NCI-H2227 (cell line): Measurements from ENCODE around the gene BEST2.

Source experiments
- DNase-seq: peaks from one replicate; lab custom pipeline; 2025; ENCODE audit not compliant: unreplicated experiment; lab: John Stamatoyannopoulos, UW

The BEST2 gene

DNA sequence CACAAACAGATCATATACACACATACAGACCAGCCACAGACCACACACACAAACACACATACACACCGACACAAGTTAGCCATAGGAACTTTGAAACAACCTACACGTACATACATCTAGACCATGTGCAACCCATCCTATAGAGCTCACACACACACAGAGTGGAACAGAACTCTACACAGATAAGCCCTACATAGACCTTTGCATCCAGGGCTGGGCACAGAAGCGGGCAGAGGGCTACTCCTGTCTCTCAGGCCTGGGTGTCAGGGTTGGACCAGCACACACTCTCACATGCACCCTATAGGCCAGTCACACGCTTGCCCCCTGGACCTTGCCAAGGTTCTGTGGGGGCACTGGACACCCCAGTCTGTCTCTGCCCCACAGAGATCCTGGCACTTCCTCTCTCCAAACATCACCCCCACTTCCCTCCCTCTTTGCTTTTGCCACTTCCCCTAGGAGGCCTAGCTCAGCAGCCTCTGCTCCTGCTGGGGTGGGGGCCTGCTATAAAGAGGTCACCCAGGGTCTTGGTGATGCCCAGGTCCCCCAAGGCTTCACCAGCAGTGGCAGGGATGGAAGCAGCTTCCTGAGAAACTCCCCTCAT is 33.9 kb downstream of the BEST2 start:
- DNase-seq: no peak

DNA sequence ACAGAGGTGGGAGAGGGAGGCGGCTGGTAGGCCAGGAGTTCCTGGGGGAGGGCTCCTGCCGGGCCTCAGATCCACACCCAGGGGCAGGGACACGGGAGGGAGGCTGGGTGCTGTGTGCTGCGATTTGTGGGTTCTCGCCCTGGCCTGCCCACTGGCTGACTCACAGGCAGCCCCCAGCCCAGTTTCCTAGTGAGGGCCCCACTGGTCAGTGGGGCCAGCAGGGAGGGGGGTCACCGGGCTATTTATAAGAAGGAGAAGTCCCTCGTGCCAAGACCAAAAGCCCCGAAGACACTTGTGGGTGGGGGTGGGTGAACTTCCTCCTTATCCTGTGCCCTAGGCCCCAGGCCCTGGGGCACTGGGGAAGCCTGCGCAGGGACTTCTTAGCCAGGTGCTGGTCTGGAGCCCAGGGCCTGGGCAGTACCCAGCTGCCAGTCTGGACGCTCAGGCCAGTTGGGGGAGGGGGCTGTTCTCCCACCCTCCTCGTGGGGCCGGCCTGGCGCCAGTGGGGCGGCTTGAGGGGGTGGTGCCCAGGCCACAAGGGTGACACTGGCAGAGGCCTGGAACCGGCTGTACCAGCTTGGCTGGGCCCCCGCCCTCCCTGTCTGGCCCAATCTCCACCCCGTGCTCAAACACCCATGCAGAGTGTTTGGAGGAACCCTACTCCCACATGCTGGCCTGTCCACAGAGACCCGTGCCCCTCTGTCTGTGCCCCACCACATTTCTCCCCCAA is 34.7 kb downstream of the BEST2 start:
- no peak for DNase-seq

DNA sequence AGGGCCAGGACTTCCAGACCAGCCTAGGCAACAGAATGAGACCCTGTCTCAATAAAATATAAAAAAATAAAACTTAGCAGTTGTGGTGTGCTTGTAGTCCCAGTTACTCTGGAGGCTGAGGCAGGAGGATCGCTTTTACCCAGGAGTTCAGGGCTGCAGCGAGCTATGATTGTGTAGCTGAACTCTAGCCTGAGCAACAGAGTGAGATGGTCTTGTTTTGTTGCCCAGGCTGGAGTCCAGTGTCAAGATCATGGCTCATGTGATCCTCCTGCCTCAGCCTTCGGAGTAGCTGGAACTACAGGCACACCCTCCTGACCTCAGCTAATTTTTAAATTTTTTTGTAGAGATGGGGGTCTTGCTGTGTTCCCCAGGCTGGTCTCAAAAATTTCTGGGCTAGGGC is 35.4 kb downstream of the BEST2 start:
- no peak for DNase-seq

DNA sequence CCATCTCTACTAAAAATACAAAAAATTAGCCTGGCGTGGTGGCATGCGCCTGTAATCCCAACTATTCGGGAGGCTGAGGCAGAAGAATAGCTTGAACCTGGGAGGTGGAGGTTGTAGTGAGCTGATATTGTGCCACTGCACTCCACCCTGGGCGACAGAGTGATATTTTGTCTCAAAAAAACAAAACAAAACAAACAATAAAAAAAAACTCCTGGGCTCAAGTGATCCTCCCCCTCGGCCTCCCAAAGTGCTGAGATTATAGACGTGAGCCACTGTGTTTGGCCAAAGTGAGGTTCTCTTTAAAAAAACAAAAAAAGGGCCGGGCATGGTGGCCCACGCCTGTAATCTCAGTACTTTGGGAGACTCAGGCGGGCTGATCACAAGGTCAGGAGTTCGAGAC is 35.9 kb downstream of the BEST2 start:
- DNase-seq: no peak

DNA sequence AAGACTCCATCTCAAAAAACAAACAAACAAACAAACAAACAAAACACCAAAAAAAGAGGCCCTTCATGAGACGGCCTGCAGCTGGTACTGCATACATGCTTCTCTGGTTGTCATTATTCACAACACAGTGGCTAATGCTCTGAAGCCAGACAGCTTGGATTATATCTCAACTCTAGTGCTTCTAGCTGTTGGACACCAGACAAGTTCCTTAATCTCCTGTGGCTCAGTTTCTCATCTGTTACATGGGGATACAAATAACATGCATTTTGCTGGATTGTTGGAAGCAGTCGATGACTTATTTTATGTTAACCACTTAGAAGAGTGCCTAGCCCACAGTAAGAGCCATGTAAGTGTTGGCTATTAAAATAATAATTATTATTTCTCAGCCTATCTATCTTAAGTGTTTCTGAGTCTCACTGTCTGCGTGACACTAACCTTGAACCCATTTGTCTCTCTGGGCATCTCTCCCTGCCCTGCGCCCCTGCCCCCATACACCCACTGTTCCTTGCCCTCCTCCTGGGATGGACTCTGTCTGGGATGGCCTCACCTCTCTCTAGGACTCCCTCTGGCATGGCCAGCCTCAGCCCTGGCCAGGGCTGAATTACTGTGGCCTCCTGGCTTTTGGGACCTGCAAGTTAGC is 36.6 kb downstream of the BEST2 start:
- DNase-seq: no peak

DNA sequence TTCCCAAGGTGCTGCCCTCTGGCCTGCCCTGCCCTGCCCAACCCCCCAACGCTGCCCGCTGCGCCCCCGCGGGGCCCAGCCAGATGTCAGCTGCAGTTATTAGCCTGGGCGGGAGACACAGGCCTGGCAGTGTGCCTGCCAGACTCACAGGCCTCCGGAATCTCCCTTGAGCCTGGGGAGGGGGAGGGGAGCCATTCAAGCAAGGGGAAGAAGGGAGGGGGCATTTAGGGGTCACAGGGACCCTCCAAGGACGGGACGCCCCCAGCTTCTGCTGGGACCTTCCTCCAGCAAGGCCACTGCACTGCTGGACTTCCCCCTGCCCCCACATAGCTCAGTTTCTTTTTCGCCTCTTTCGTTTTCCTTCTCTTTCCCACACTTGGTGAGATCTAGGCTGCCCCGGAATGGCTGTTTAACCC is 37.1 kb downstream of the BEST2 start:
- DNase-seq: peak; percentile 43

DNA sequence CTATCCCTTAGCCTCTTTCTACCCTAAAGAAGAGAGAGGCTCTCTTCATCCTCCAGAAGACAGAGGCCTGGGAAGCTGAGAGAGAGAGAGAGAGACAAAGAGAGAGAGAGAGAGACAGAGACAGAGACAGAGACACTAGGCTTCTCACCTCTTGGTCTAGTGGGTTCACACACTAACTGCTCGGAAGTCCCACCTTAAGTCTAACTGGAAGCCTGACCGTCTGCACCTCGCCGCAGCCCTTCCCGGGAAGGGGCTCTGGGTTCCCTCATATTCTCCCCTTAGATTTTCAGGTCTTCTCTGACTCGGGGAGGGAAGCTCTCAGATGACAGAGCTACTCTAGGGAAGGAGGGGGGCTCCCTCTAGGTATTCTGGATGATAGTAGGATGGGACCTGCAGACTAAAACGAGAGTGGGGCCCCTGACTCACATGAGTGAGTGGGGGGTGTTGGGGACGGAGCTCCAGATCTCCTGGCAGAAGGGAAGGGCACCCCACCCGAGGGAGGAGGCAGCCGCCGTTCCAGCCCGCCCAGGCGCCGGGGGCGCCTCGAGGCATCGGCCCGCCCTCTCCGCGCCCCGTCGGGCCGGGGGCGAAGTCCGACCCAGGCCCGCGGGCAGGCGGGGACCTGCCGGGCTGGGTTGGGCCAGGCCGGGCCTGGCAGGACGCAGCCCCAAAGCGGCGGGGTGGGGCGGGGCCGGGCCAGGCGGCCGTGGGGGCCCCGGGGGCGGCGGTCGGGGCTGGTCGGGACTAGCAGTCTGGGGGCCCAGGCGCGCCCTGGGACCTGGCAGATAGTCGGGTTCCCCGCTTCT is 37.7 kb downstream of the BEST2 start:
- peak; percentile 47 for DNase-seq

DNA sequence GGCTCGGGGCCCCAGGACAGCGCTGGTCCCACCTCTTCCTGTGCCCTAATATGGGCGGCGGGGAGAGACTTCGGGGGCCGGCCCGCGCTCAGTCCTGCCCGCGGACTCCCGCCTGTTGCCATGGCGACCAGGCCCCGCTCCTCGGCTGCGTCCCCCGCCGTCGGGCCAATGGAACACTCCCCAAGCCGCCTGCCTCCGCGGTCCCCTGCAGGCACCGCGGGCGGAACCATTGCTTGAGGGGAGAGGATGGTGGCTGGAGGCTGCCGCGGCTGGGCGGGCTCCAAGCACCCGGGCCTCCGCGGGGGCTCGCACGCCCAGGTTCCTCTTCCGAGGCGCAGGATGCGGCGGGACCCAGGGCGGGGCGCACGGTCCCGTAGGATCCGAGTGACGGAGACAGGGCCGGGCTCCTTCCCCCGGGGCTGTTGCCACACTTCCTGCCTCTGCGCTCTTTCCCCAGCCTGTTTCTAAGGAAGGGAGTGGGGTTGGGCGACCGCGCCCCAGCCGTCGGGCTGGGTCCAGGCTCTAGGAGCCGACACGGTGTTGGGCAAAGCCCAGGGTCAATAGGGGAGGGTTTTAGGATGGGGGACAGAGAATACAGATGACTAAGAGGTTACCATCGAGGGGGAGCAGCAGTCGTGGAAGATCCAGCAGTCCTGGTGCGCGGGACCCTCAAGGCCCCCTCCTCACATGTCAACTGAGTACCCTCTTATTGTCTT is 38.5 kb downstream of the BEST2 start:
- peak; percentile 96 for DNase-seq

DNA sequence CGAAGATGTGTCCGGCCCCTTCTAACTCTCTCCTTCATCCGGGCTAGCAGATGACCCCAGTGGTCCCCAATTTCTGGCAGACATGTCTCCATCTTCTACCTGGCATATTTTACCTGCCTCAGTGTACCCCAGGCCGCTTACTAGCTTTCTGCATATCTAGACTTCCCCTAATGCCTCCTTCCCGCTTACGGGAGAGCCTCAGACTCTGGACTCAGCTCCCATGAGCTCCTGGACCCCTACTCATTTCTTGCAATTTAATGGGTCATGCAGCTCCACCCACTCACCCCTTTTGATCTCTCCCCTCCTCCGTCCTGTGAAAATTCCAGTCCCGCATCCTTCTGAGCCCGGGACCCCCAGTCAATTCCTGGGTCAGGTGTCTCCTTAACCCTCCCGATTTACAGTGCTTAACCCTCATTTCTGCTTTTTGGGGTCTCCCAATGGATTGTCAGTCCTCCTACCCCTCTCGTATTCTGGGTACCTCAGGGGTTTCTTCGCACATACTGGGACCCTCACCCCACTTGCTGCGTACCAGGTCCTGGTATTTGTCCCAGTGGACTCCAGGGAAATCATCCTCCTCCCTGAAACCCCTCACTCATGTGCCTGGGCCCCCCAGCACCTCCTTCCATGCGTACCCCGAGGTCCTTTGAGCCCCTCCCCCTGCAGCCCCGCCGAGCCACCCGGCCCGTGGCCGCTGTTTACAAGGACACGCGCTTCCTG is 39.2 kb downstream of the BEST2 start:
- DNase-seq: no peak

DNA sequence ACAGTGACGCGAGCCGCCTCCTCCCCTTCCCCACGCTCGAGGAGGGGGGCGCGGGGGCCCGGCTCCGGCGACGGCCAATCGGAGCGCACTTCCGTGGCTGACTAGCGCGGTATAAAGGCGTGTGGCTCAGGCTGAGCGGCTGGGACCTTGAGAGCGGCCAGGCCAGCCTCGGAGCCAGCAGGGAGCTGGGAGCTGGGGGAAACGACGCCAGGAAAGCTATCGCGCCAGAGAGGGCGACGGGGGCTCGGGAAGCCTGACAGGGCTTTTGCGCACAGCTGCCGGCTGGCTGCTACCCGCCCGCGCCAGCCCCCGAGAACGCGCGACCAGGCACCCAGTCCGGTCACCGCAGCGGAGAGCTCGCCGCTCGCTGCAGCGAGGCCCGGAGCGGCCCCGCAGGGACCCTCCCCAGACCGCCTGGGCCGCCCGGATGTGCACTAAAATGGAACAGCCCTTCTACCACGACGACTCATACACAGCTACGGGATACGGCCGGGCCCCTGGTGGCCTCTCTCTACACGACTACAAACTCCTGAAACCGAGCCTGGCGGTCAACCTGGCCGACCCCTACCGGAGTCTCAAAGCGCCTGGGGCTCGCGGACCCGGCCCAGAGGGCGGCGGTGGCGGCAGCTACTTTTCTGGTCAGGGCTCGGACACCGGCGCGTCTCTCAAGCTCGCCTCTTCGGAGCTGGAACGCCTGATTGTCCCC is 39.9 kb downstream of the BEST2 start, which contains the start of gene JUNB:
JUNB (plus strand) TSS at position 142 of the 706 bp plus-strand sequence; CDS start at position 428, 286 bp downstream.
- peak; percentile 95 for DNase-seq

DNA sequence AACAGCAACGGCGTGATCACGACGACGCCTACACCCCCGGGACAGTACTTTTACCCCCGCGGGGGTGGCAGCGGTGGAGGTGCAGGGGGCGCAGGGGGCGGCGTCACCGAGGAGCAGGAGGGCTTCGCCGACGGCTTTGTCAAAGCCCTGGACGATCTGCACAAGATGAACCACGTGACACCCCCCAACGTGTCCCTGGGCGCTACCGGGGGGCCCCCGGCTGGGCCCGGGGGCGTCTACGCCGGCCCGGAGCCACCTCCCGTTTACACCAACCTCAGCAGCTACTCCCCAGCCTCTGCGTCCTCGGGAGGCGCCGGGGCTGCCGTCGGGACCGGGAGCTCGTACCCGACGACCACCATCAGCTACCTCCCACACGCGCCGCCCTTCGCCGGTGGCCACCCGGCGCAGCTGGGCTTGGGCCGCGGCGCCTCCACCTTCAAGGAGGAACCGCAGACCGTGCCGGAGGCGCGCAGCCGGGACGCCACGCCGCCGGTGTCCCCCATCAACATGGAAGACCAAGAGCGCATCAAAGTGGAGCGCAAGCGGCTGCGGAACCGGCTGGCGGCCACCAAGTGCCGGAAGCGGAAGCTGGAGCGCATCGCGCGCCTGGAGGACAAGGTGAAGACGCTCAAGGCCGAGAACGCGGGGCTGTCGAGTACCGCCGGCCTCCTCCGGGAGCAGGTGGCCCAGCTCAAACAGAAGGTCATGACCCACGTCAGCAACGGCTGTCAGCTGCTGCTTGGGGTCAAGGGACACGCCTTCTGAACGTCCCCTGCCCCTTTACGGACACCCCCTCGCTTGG is 40.7 kb downstream of the BEST2 start:
- DNase-seq: peak; percentile 67

DNA sequence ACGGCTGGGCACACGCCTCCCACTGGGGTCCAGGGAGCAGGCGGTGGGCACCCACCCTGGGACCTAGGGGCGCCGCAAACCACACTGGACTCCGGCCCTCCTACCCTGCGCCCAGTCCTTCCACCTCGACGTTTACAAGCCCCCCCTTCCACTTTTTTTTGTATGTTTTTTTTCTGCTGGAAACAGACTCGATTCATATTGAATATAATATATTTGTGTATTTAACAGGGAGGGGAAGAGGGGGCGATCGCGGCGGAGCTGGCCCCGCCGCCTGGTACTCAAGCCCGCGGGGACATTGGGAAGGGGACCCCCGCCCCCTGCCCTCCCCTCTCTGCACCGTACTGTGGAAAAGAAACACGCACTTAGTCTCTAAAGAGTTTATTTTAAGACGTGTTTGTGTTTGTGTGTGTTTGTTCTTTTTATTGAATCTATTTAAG is 41.3 kb downstream of the BEST2 start:
- no peak for DNase-seq

DNA sequence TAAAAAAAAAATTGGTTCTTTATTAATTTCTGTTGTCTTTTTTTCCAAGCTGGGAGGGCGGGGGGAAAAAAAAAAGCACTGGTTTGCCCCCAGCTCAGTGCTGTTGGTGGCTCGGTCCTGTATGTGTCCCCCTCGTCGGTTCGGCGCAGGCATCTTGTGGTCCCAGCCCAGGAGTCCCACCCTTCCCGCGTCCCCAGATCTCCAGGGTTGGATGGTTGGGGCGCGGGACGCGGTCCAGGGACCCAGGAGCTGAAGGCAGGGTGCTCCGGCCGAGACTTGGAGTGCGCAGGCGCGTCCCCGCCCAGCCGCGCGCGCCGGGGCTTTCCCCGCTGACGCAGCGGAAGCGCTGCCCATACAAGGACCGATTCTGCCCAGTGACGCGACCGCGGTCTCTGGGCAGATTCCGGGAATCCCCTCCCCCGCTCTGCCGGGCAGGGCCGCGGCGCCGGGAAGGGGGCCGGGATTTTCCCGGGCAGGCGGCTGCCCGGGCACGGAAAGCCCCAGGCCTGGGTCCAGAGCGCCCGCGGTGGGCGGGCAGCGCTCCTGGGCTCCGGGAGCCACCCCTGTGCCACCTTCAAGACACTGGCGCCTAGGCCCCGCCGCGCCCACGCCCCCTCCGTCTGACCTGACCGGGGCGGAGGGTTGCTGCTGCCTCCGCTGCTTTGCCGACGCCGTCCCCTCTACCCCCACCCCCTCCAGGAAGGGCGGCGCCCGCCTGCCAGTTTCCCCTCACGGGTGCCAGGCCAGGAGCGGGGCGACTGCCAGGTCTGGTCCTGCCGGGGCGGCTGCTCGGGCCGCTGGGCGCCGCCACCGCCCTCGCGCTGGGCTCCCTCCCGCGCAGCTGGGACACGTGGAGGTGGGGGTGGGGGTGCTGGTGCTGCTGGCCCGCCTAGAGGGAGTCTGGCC is 42.0 kb downstream of the BEST2 start:
- peak; percentile 91 for DNase-seq

DNA sequence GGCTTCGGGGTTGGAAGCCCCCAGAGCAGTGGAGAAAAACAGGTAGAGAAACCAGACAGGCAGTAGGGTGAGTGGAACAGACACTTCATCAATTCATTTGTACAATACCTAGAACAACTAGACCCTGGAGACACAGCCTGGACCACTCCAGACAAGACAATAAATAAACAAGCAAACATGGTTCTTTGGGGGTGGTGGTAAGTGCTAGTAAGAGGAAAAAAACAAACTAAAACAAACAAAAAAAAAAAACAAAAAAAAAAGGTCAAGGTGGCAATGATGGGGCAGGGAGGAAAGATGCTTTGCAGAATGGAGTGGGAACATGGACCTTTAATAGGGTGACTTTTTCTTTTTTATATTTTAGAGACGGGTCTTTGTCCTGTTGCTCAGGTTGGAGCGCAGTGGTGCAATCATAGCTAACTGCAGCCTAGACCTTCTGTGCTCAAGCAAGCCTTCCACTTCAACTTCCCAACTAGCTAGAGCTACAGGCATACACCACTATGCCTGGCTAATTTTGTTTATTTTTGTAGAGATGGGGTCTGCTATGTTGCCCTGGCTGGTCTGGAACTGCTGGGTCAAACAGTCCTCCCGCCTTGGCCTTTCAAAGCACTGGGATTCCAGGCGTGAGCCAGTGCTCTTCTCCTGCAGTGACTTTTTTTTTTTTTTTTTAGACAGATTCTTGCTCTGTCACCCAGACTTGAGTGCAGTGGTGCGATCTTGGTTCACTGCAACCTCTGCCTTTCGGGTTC is 42.8 kb downstream of the BEST2 start:
- DNase-seq: no peak

DNA sequence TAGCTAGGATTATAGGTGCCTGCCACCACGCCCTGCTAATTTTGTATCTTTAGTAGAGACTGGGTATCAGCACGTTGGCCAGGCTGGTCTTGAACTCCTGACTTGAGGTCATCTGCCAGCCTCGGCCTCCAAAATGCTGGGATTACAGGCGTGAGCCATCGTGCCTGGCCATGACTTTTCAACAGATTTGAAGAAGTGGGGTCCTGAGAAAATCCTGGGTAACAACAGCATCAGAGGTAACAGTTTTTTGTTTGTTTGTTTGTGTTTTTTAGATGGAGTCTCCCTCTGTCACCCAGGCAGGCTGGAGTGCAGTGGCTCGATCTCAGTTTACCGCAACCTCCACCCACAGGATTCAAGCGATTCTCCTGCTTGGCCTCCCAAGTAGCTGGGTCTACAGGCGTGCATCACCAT is 43.4 kb downstream of the BEST2 start:
- DNase-seq: no peak

DNA sequence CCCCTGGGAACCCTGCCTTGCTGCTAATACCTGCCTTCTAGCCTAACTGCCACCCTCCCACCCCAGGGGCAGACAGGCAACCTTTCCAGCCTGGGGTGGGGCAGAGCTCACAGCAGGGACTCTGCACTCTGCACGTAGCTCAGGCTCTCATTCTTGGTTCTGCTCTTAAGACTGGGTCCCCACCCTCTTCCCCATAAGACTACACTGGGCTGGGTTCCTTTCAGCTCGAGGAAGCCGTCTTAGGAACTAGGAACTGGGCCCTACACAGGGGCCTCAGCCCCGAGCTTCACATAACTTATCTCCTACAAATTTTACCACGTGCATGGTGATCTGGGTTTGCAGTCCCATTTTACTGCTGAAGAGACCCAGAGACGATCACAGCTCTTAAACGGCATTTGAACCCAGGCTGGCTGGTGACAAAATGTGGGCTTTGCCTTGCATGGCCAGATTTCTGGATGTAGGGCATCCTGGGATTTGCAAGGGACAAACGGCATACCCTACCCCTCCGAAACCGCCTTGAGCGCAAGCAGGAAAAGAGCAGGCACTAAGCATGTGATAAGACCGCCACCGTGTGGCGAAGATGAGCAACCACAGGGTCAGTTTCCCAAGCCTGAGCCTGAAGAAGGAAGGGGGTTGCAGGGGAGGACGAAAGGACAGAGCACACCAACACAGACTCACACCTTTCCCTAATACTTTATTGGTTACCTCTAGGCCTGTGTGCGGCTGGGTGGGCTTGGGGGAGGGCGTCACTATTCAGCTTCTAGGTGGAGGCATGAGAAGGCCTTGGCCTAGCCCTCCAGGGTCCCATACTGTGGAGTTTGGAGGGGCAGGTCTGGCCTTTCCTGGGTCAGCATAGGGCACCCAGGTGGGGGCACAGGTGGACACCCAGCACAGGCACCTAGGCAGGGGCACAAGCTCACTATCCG is 44.8 kb downstream of the BEST2 start:
- peak; percentile 90 for DNase-seq
